Measurements from ENCODE around the gene MMP2.

DNA sequence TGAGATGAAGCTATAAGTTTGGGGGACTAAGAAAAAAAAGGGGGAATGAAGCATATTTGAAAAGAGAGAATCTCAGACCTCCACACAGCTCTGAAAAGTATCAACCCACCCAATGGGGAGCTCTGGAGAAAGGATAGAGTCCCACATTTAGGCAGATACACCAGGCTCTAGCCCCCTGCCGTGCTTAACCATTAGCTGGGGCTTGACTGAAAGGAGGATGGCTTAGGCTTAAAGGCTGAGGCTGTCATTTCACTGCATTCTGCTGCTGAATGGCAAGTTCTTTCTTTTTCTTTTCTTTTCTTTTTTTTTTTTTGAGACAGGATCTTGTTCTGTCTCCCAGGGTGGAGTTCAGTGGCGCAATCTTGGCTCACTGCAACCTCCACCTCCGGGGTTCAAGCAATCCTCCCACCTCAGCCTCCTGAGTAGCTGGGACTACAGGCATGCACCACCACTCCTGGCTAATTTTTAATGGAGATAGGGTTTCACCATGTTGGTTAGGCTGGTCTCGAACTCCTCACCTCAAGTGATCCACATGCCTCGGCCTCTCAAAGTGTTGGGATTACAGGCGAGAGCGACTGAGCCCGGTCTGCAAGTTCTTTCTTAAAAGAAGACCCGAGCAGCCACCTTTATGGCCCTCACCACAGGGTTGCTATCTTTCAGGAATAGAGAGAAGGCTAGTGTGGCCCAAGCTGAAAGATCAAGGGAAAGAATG lies 9.0 kb upstream of the MMP2 start:
- TF ChIP-seq, protein P1, sequence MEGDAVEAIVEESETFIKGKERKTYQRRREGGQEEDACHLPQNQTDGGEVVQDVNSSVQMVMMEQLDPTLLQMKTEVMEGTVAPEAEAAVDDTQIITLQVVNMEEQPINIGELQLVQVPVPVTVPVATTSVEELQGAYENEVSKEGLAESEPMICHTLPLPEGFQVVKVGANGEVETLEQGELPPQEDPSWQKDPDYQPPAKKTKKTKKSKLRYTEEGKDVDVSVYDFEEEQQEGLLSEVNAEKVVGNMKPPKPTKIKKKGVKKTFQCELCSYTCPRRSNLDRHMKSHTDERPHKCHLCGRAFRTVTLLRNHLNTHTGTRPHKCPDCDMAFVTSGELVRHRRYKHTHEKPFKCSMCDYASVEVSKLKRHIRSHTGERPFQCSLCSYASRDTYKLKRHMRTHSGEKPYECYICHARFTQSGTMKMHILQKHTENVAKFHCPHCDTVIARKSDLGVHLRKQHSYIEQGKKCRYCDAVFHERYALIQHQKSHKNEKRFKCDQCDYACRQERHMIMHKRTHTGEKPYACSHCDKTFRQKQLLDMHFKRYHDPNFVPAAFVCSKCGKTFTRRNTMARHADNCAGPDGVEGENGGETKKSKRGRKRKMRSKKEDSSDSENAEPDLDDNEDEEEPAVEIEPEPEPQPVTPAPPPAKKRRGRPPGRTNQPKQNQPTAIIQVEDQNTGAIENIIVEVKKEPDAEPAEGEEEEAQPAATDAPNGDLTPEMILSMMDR (IDR thresholded peaks at IDR 0.05): no peak
- TF ChIP-seq CREB1 (CRISPR knock-in tag; IDR thresholded peaks at IDR 0.05): no peak
- TF ChIP-seq, protein P2, sequence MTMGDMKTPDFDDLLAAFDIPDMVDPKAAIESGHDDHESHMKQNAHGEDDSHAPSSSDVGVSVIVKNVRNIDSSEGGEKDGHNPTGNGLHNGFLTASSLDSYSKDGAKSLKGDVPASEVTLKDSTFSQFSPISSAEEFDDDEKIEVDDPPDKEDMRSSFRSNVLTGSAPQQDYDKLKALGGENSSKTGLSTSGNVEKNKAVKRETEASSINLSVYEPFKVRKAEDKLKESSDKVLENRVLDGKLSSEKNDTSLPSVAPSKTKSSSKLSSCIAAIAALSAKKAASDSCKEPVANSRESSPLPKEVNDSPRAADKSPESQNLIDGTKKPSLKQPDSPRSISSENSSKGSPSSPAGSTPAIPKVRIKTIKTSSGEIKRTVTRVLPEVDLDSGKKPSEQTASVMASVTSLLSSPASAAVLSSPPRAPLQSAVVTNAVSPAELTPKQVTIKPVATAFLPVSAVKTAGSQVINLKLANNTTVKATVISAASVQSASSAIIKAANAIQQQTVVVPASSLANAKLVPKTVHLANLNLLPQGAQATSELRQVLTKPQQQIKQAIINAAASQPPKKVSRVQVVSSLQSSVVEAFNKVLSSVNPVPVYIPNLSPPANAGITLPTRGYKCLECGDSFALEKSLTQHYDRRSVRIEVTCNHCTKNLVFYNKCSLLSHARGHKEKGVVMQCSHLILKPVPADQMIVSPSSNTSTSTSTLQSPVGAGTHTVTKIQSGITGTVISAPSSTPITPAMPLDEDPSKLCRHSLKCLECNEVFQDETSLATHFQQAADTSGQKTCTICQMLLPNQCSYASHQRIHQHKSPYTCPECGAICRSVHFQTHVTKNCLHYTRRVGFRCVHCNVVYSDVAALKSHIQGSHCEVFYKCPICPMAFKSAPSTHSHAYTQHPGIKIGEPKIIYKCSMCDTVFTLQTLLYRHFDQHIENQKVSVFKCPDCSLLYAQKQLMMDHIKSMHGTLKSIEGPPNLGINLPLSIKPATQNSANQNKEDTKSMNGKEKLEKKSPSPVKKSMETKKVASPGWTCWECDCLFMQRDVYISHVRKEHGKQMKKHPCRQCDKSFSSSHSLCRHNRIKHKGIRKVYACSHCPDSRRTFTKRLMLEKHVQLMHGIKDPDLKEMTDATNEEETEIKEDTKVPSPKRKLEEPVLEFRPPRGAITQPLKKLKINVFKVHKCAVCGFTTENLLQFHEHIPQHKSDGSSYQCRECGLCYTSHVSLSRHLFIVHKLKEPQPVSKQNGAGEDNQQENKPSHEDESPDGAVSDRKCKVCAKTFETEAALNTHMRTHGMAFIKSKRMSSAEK (CRISPR knock-in tag; IDR thresholded peaks at IDR 0.05; ENCODE audit: borderline replicate concordance): no peak
- TF ChIP-seq FOXP1 (CRISPR knock-in tag; IDR thresholded peaks at IDR 0.05; ENCODE audit: borderline replicate concordance): no peak
- TF ChIP-seq, protein P3, sequence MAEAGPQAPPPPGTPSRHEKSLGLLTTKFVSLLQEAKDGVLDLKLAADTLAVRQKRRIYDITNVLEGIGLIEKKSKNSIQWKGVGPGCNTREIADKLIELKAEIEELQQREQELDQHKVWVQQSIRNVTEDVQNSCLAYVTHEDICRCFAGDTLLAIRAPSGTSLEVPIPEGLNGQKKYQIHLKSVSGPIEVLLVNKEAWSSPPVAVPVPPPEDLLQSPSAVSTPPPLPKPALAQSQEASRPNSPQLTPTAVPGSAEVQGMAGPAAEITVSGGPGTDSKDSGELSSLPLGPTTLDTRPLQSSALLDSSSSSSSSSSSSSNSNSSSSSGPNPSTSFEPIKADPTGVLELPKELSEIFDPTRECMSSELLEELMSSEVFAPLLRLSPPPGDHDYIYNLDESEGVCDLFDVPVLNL (CRISPR knock-in tag; IDR thresholded peaks at IDR 0.05; ENCODE audit: borderline replicate concordance, low read depth): no peak
- no peak for TF ChIP-seq SP1 (CRISPR knock-in tag; conservative IDR thresholded peaks at IDR 0.05)
- no peak for TF ChIP-seq SOX15 (CRISPR knock-in tag; IDR thresholded peaks at IDR 0.05)
- TF ChIP-seq ZNF416 (CRISPR knock-in tag; IDR thresholded peaks at IDR 0.05): no peak
- TF ChIP-seq ZNF121 (CRISPR knock-in tag; IDR thresholded peaks at IDR 0.05): no peak
- TF ChIP-seq, protein P4, sequence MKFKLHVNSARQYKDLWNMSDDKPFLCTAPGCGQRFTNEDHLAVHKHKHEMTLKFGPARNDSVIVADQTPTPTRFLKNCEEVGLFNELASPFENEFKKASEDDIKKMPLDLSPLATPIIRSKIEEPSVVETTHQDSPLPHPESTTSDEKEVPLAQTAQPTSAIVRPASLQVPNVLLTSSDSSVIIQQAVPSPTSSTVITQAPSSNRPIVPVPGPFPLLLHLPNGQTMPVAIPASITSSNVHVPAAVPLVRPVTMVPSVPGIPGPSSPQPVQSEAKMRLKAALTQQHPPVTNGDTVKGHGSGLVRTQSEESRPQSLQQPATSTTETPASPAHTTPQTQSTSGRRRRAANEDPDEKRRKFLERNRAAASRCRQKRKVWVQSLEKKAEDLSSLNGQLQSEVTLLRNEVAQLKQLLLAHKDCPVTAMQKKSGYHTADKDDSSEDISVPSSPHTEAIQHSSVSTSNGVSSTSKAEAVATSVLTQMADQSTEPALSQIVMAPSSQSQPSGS (CRISPR knock-in tag; IDR thresholded peaks at IDR 0.05; ENCODE audit: borderline replicate concordance, low read depth): no peak
- TF ChIP-seq, protein P5, sequence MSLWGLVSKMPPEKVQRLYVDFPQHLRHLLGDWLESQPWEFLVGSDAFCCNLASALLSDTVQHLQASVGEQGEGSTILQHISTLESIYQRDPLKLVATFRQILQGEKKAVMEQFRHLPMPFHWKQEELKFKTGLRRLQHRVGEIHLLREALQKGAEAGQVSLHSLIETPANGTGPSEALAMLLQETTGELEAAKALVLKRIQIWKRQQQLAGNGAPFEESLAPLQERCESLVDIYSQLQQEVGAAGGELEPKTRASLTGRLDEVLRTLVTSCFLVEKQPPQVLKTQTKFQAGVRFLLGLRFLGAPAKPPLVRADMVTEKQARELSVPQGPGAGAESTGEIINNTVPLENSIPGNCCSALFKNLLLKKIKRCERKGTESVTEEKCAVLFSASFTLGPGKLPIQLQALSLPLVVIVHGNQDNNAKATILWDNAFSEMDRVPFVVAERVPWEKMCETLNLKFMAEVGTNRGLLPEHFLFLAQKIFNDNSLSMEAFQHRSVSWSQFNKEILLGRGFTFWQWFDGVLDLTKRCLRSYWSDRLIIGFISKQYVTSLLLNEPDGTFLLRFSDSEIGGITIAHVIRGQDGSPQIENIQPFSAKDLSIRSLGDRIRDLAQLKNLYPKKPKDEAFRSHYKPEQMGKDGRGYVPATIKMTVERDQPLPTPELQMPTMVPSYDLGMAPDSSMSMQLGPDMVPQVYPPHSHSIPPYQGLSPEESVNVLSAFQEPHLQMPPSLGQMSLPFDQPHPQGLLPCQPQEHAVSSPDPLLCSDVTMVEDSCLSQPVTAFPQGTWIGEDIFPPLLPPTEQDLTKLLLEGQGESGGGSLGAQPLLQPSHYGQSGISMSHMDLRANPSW (CRISPR knock-in tag; conservative IDR thresholded peaks at IDR 0.05; ENCODE audit: low read depth): no peak
- TF ChIP-seq ZNF138 (CRISPR knock-in tag; conservative IDR thresholded peaks at IDR 0.05): no peak

Measured in WTC11 (cell line).